ENCODE data around the gene ATP5F1E.
A peak's percentile ranks its signal among the peaks of the same experiment; 100 is the strongest.
"Not testable (repeated sequence)": the region's sequence is repeated elsewhere in the genome, so short reads cannot be mapped to it uniquely, and the experiment has no call there.

The ATP5F1E gene

GRCh38 chr20:58991715-58992114, 40.4 kb downstream of the ATP5F1E start:
- no peak overlapping the region for H3K4me3 Mint-ChIP-seq
- peaks cover 98% of the 10 kb centered on the region for H3K36me3 Mint-ChIP-seq (ENCODE audit: low read depth)
- peaks cover 24% of the 10 kb centered on the region for H3K4me1 Mint-ChIP-seq (ENCODE audit: low read depth)
- H3K27ac Mint-ChIP-seq: peak overlapping the region; percentile 66
- H3K27me3 Mint-ChIP-seq: no peaks in the 10 kb centered on the region
- H3K9me3 Mint-ChIP-seq: no peaks in the 10 kb centered on the region
- intact Hi-C loops (cut with micrococcal nuclease): loop anchor here (5.0 kb wide), 1 partner anchor 94 kb away; no protein-coding TSS in a partner anchor

- peaks cover 21% of the 10 kb centered on the region for H3K4me1 Mint-ChIP-seq (ENCODE audit: low read depth)
- no peaks in the 10 kb centered on the region for H3K9me3 Mint-ChIP-seq
- no peak overlapping the region for H3K27ac Mint-ChIP-seq
- H3K4me3 Mint-ChIP-seq: no peak overlapping the region
- peaks cover 98% of the 10 kb centered on the region for H3K36me3 Mint-ChIP-seq (ENCODE audit: low read depth)
- no peaks in the 10 kb centered on the region for H3K27me3 Mint-ChIP-seq
- intact Hi-C loops (cut with micrococcal nuclease): loop anchor here (5.0 kb wide), 1 partner anchor 94 kb away; no protein-coding TSS in a partner anchor
Observed at GRCh38 chr20:58990651-58991445, 41.3 kb downstream of the ATP5F1E start.

- H3K4me1 Mint-ChIP-seq (ENCODE audit: low read depth): peaks cover 29% of the 10 kb centered on the region
- peaks cover 89% of the 10 kb centered on the region for H3K36me3 Mint-ChIP-seq (ENCODE audit: low read depth)
- H3K9me3 Mint-ChIP-seq: no peaks in the 10 kb centered on the region
- no peak overlapping the region for H3K27ac Mint-ChIP-seq
- intact Hi-C loops (cut with micrococcal nuclease): loop anchor here (10.0 kb wide), 1 partner anchor 46 kb away; the partner anchor contains the start of gene ATP5F1E
- no peaks in the 10 kb centered on the region for H3K27me3 Mint-ChIP-seq
- no peak overlapping the region for H3K4me3 Mint-ChIP-seq
Observed at GRCh38 chr20:58989196-58989595, 42.9 kb downstream of the ATP5F1E start.

- H3K9me3 Mint-ChIP-seq: no peaks in the 10 kb centered on the region
- no peak overlapping the region for H3K27ac Mint-ChIP-seq
- H3K4me3 Mint-ChIP-seq: no peak overlapping the region
- intact Hi-C loops (cut with micrococcal nuclease): loop anchor here (10.0 kb wide), 1 partner anchor 46 kb away; the partner anchor contains the start of gene ATP5F1E
- peaks cover 35% of the 10 kb centered on the region for H3K4me1 Mint-ChIP-seq (ENCODE audit: low read depth)
- no peaks in the 10 kb centered on the region for H3K27me3 Mint-ChIP-seq
- peaks cover 83% of the 10 kb centered on the region for H3K36me3 Mint-ChIP-seq (ENCODE audit: low read depth)
Observed at GRCh38 chr20:58988565-58988882, 43.6 kb downstream of the ATP5F1E start.

GRCh38 chr20:58987790-58988564, 44.2 kb downstream of the ATP5F1E start:
- H3K4me1 Mint-ChIP-seq (ENCODE audit: low read depth): peaks cover 36% of the 10 kb centered on the region
- H3K4me3 Mint-ChIP-seq: no peak overlapping the region
- peaks cover 77% of the 10 kb centered on the region for H3K36me3 Mint-ChIP-seq (ENCODE audit: low read depth)
- intact Hi-C loops (cut with micrococcal nuclease): loop anchor here (10.0 kb wide), 1 partner anchor 47 kb away; the partner anchor contains the start of gene ATP5F1E
- no peaks in the 10 kb centered on the region for H3K27me3 Mint-ChIP-seq
- no peak overlapping the region for H3K27ac Mint-ChIP-seq
- H3K9me3 Mint-ChIP-seq: no peaks in the 10 kb centered on the region

GRCh38 chr20:58986968-58987517, 45.1 kb downstream of the ATP5F1E start:
- Mint-ChIP-seq H3K27me3 (no peaks in the 10 kb centered on the region), H3K36me3 (ENCODE audit: low read depth) (peaks cover 69% of the 10 kb centered on the region), H3K4me3 (no peak overlapping the region), H3K9me3 (no peaks in the 10 kb centered on the region), H3K4me1 (ENCODE audit: low read depth) (peaks cover 45% of the 10 kb centered on the region), H3K27ac (no peak overlapping the region)
- intact Hi-C loops (cut with micrococcal nuclease): loop anchor here (10.0 kb wide), 1 partner anchor 48 kb away; the partner anchor contains the start of gene ATP5F1E

GRCh38 chr20:58986286-58986967, 45.7 kb downstream of the ATP5F1E start:
- Mint-ChIP-seq H3K27me3 (no peaks in the 10 kb centered on the region), H3K36me3 (ENCODE audit: low read depth) (peaks cover 63% of the 10 kb centered on the region), H3K27ac (no peak overlapping the region), H3K4me3 (no peak overlapping the region), H3K9me3 (no peaks in the 10 kb centered on the region), H3K4me1 (ENCODE audit: low read depth) (peaks cover 45% of the 10 kb centered on the region)
- intact Hi-C loops (cut with micrococcal nuclease): loop anchor here (10.0 kb wide), 1 partner anchor 48 kb away; the partner anchor contains the start of gene ATP5F1E

GRCh38 chr20:58985656-58986055, 46.5 kb downstream of the ATP5F1E start:
- no peaks in the 10 kb centered on the region for H3K9me3 Mint-ChIP-seq
- intact Hi-C loops (cut with micrococcal nuclease): loop anchor here (10.0 kb wide), 1 partner anchor 49 kb away; the partner anchor contains the start of gene ATP5F1E
- H3K36me3 Mint-ChIP-seq (ENCODE audit: low read depth): peaks cover 56% of the 10 kb centered on the region
- H3K27me3 Mint-ChIP-seq: no peaks in the 10 kb centered on the region
- H3K4me3 Mint-ChIP-seq: no peak overlapping the region
- peaks cover 45% of the 10 kb centered on the region for H3K4me1 Mint-ChIP-seq (ENCODE audit: low read depth)
- no peak overlapping the region for H3K27ac Mint-ChIP-seq

GRCh38 chr20:58984691-58985090, 47.4 kb downstream of the ATP5F1E start:
- Mint-ChIP-seq H3K9me3 (no peaks in the 10 kb centered on the region), H3K4me1 (ENCODE audit: low read depth) (peaks cover 45% of the 10 kb centered on the region), H3K36me3 (ENCODE audit: low read depth) (peaks cover 46% of the 10 kb centered on the region), H3K27me3 (no peaks in the 10 kb centered on the region), H3K27ac (no peak overlapping the region), H3K4me3 (no peak overlapping the region)
- intact Hi-C loops (cut with micrococcal nuclease): loop anchor here (5.0 to 10.0 kb wide), 2 partner anchors 50 to 92 kb away; partner anchors contain the start of gene ATP5F1E

GRCh38 chr20:58983115-58983468, 49.0 kb downstream of the ATP5F1E start:
- H3K4me1 Mint-ChIP-seq (ENCODE audit: low read depth): peaks cover 51% of the 10 kb centered on the region
- intact Hi-C loops (cut with micrococcal nuclease): loop anchor here (5.0 to 10.0 kb wide), 2 partner anchors 52 to 91 kb away; partner anchors contain the start of gene ATP5F1E
- peaks cover 30% of the 10 kb centered on the region for H3K36me3 Mint-ChIP-seq (ENCODE audit: low read depth)
- H3K4me3 Mint-ChIP-seq, H3K27me3 Mint-ChIP-seq, H3K9me3 Mint-ChIP-seq, H3K27ac Mint-ChIP-seq: not testable (repeated sequence)

GRCh38 chr20:58982406-58983114, 49.6 kb downstream of the ATP5F1E start:
- Mint-ChIP-seq H3K36me3 (ENCODE audit: low read depth) (peaks cover 25% of the 10 kb centered on the region), H3K27me3 (peaks cover 5% of the 10 kb centered on the region), H3K4me3 (peak overlapping the region; percentile 75), H3K9me3 (no peaks in the 10 kb centered on the region), H3K4me1 (ENCODE audit: low read depth) (peaks cover 48% of the 10 kb centered on the region), H3K27ac (no peak overlapping the region)
- intact Hi-C loops (cut with micrococcal nuclease): loop anchor here (5.0 to 10.0 kb wide), 2 partner anchors 52 to 90 kb away; partner anchors contain the start of gene ATP5F1E

- Mint-ChIP-seq H3K27me3 (peaks cover 5% of the 10 kb centered on the region), H3K27ac (no peak overlapping the region), H3K4me1 (ENCODE audit: low read depth) (peaks cover 49% of the 10 kb centered on the region), H3K4me3 (peak overlapping the region; percentile 75), H3K36me3 (ENCODE audit: low read depth) (peaks cover 17% of the 10 kb centered on the region), H3K9me3 (no peaks in the 10 kb centered on the region)
- intact Hi-C loops (cut with micrococcal nuclease): loop anchor here (5.0 to 10.0 kb wide), 2 partner anchors 53 to 89 kb away; partner anchors contain the start of gene ATP5F1E
Observed at GRCh38 chr20:58981628-58982364, 50.3 kb downstream of the ATP5F1E start.
